ENCODE measurements around the gene SLC22A2. TPM values are rescaled to one million over a fixed set of nuclear protein-coding genes. Genes with fewer than 3 reads are reported as not detected.

SLC22A2 gene
- total RNA-seq, 1 experiment from 2014 or later: 0.96 TPM

DNA sequence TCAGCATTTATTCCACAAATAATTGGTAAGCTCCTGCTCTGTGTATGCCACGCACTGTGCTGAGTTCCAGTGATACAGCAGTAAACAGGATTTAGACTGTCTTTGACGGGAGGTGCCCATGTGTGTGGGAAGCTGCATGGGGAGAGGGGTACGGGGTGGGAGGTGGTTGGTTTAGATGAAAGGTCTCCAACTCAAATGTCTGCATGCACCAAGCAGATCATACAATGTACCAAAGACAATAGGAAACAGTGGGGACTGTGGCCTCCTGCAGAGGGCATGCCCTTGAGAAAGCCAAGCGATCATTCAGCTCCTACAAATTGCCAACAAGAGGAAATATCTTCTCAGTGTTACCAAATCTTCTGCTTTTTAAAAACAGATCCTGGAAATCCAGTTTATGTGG lies 36.1 kb downstream of the SLC22A2 start:
- no peak overlapping the region for H3K4me3 Mint-ChIP-seq
- peak; percentile 43 for DNase-seq (ENCODE audit: low spot score)
- CTCF ChIA-PET: interaction anchor here (0.6 to 3.7 kb wide), 12 partner anchors 17 to 233 kb away, joined by 3 to 49 read pairs (median 6); partner anchors contain the start of gene SLC22A3
- TF ChIP-seq, protein P1, sequence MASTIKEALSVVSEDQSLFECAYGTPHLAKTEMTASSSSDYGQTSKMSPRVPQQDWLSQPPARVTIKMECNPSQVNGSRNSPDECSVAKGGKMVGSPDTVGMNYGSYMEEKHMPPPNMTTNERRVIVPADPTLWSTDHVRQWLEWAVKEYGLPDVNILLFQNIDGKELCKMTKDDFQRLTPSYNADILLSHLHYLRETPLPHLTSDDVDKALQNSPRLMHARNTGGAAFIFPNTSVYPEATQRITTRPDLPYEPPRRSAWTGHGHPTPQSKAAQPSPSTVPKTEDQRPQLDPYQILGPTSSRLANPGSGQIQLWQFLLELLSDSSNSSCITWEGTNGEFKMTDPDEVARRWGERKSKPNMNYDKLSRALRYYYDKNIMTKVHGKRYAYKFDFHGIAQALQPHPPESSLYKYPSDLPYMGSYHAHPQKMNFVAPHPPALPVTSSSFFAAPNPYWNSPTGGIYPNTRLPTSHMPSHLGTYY (CRISPR knock-in tag; IDR thresholded peaks at IDR 0.05): no peak
- TF ChIP-seq JAZF1 (CRISPR knock-in tag; IDR thresholded peaks at IDR 0.05): no peak
- TF ChIP-seq, protein P2, sequence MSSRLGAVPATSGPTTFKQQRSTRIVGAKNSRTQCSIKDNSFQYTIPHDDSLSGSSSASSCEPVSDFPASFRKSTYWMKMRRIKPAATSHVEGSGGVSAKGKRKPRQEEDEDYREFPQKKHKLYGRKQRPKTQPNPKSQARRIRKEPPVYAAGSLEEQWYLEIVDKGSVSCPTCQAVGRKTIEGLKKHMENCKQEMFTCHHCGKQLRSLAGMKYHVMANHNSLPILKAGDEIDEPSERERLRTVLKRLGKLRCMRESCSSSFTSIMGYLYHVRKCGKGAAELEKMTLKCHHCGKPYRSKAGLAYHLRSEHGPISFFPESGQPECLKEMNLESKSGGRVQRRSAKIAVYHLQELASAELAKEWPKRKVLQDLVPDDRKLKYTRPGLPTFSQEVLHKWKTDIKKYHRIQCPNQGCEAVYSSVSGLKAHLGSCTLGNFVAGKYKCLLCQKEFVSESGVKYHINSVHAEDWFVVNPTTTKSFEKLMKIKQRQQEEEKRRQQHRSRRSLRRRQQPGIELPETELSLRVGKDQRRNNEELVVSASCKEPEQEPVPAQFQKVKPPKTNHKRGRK (CRISPR knock-in tag; IDR thresholded peaks at IDR 0.05; ENCODE audit: borderline replicate concordance): no peak
- no peak for TF ChIP-seq EMX1 (CRISPR knock-in tag; IDR thresholded peaks at IDR 0.05)
- TF ChIP-seq, protein P3, sequence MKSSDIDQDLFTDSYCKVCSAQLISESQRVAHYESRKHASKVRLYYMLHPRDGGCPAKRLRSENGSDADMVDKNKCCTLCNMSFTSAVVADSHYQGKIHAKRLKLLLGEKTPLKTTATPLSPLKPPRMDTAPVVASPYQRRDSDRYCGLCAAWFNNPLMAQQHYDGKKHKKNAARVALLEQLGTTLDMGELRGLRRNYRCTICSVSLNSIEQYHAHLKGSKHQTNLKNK (CRISPR knock-in tag; IDR thresholded peaks at IDR 0.05): no peak
- TF ChIP-seq ATF1 (CRISPR knock-in tag; IDR thresholded peaks at IDR 0.05): no peak
- TF ChIP-seq, protein P4, sequence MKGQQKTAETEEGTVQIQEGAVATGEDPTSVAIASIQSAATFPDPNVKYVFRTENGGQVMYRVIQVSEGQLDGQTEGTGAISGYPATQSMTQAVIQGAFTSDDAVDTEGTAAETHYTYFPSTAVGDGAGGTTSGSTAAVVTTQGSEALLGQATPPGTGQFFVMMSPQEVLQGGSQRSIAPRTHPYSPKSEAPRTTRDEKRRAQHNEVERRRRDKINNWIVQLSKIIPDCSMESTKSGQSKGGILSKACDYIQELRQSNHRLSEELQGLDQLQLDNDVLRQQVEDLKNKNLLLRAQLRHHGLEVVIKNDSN (CRISPR knock-in tag; IDR thresholded peaks at IDR 0.05): no peak
- no peak for TF ChIP-seq ZNF219 (CRISPR knock-in tag; IDR thresholded peaks at IDR 0.05; ENCODE audit: borderline replicate concordance)
- no peak for TF ChIP-seq ZNF232 (CRISPR knock-in tag; IDR thresholded peaks at IDR 0.05)
- TF ChIP-seq ZNF423 (CRISPR knock-in tag; IDR thresholded peaks at IDR 0.05): peak; percentile 43; the same call in 1 of the 2 replicates
- no peak for TF ChIP-seq NFATC4 (CRISPR knock-in tag; IDR thresholded peaks at IDR 0.05)
- no peak for TF ChIP-seq SOX15 (CRISPR knock-in tag; IDR thresholded peaks at IDR 0.05)
- TF ChIP-seq, protein P5, sequence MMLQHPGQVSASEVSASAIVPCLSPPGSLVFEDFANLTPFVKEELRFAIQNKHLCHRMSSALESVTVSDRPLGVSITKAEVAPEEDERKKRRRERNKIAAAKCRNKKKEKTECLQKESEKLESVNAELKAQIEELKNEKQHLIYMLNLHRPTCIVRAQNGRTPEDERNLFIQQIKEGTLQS (CRISPR knock-in tag; conservative IDR thresholded peaks at IDR 0.05): no peak
- TF ChIP-seq, protein P6, sequence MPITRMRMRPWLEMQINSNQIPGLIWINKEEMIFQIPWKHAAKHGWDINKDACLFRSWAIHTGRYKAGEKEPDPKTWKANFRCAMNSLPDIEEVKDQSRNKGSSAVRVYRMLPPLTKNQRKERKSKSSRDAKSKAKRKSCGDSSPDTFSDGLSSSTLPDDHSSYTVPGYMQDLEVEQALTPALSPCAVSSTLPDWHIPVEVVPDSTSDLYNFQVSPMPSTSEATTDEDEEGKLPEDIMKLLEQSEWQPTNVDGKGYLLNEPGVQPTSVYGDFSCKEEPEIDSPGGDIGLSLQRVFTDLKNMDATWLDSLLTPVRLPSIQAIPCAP (CRISPR knock-in tag; IDR thresholded peaks at IDR 0.05): no peak
- no peak for TF ChIP-seq FOXJ3 (CRISPR knock-in tag; IDR thresholded peaks at IDR 0.05; ENCODE audit: borderline replicate concordance)
- peak; percentile 38; the same call in 1 of the 2 replicates for TF ChIP-seq TEAD1 (CRISPR knock-in tag; IDR thresholded peaks at IDR 0.05)
- TF ChIP-seq, protein P7, sequence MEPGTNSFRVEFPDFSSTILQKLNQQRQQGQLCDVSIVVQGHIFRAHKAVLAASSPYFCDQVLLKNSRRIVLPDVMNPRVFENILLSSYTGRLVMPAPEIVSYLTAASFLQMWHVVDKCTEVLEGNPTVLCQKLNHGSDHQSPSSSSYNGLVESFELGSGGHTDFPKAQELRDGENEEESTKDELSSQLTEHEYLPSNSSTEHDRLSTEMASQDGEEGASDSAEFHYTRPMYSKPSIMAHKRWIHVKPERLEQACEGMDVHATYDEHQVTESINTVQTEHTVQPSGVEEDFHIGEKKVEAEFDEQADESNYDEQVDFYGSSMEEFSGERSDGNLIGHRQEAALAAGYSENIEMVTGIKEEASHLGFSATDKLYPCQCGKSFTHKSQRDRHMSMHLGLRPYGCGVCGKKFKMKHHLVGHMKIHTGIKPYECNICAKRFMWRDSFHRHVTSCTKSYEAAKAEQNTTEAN (CRISPR knock-in tag; IDR thresholded peaks at IDR 0.05): no peak
- TF ChIP-seq ESRRA (CRISPR knock-in tag; IDR thresholded peaks at IDR 0.05; ENCODE audit: borderline replicate concordance): no peak; the same call in 1 of the 2 replicates
- TF ChIP-seq, protein P8, sequence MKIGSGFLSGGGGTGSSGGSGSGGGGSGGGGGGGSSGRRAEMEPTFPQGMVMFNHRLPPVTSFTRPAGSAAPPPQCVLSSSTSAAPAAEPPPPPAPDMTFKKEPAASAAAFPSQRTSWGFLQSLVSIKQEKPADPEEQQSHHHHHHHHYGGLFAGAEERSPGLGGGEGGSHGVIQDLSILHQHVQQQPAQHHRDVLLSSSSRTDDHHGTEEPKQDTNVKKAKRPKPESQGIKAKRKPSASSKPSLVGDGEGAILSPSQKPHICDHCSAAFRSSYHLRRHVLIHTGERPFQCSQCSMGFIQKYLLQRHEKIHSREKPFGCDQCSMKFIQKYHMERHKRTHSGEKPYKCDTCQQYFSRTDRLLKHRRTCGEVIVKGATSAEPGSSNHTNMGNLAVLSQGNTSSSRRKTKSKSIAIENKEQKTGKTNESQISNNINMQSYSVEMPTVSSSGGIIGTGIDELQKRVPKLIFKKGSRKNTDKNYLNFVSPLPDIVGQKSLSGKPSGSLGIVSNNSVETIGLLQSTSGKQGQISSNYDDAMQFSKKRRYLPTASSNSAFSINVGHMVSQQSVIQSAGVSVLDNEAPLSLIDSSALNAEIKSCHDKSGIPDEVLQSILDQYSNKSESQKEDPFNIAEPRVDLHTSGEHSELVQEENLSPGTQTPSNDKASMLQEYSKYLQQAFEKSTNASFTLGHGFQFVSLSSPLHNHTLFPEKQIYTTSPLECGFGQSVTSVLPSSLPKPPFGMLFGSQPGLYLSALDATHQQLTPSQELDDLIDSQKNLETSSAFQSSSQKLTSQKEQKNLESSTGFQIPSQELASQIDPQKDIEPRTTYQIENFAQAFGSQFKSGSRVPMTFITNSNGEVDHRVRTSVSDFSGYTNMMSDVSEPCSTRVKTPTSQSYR (CRISPR knock-in tag; IDR thresholded peaks at IDR 0.05): no peak
- TF ChIP-seq ZBTB21 (CRISPR knock-in tag; IDR thresholded peaks at IDR 0.05; ENCODE audit: borderline replicate concordance): no peak
- 0 out of 2 replicates have a peak, but pooled peaks have one; percentile 20 for TF ChIP-seq FOXK1 (CRISPR knock-in tag; IDR thresholded peaks at IDR 0.05)
- no peak for TF ChIP-seq ZNF263 (CRISPR knock-in tag; IDR thresholded peaks at IDR 0.05; ENCODE audit: low read depth)
- no peak for TF ChIP-seq CREM (CRISPR knock-in tag; IDR thresholded peaks at IDR 0.05)
- TF ChIP-seq ETV6 (CRISPR knock-in tag; IDR thresholded peaks at IDR 0.05): no peak; the same call in 1 of the 2 replicates
- TF ChIP-seq SP1 (CRISPR knock-in tag; conservative IDR thresholded peaks at IDR 0.05): peak; percentile 49
- no peak for TF ChIP-seq ZNF121 (CRISPR knock-in tag; IDR thresholded peaks at IDR 0.05)
- no peak for TF ChIP-seq ZNF671 (CRISPR knock-in tag; IDR thresholded peaks at IDR 0.05)
- TF ChIP-seq HMGA2 (CRISPR knock-in tag; IDR thresholded peaks at IDR 0.05): no peak
- no peak for TF ChIP-seq ZNF396 (CRISPR knock-in tag; IDR thresholded peaks at IDR 0.05; ENCODE audit: borderline replicate concordance)
- no peak for TF ChIP-seq FOXP1 (CRISPR knock-in tag; IDR thresholded peaks at IDR 0.05; ENCODE audit: borderline replicate concordance)
- no peak for TF ChIP-seq NFYB (CRISPR knock-in tag; conservative IDR thresholded peaks at IDR 0.05; ENCODE audit: low read depth)

More for the DNA sequence above, 36.1 kb downstream of the SLC22A2 start:
- H3K27ac Mint-ChIP-seq: peak overlapping the region; percentile 73; the same call in 1 of the 2 replicates
- H3K27me3 Mint-ChIP-seq (ENCODE audit: low read depth): no peaks in the 10 kb centered on the region; the same call in 1 of the 2 replicates
- peaks cover 58% of the 10 kb centered on the region for H3K4me1 Mint-ChIP-seq
- peaks cover 12% of the 10 kb centered on the region for H3K36me3 Mint-ChIP-seq
- ATAC-seq: peak; percentile 64
- POLR2A ChIA-PET: no interaction called here
- peaks cover 26% of the 10 kb centered on the region for H3K9me3 Mint-ChIP-seq
